ENCODE measurements around the gene BANF1. TPM values are rescaled to one million over a fixed set of nuclear protein-coding genes. Genes with fewer than 3 reads are reported as not detected.

BANF1 gene
- total and polyA plus RNA-seq, 9 of the 15 experiments (the other 6 are each of a cell fraction or from before 2014, with no cell fraction given) = 108 to 651 (median 263) TPM

DNA sequence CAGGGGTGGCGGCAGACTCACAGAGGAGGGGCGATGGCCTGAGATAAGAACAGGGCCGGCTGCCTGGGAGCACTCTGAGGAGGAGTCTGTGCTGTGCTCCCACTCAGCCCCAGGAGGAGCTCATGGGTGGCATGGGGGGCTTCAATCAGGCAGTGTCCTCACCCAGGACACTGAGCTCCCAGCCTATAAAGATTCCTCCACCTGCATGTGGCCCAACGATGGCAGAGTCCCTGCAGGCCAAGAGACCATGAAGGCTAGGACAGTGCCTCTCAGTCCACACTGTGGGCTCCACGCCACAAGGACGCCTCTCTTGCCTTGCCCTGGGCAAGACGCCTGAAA lies 11.4 kb downstream of the BANF1 start (continued):
- TF ChIP-seq PKNOX1 (IDR thresholded peaks at IDR 0.05) (peak; percentile 45), ZNF232 (CRISPR knock-in tag; IDR thresholded peaks at IDR 0.05) (0 out of 2 replicates have a peak, but pooled peaks have one; percentile 12)

DNA sequence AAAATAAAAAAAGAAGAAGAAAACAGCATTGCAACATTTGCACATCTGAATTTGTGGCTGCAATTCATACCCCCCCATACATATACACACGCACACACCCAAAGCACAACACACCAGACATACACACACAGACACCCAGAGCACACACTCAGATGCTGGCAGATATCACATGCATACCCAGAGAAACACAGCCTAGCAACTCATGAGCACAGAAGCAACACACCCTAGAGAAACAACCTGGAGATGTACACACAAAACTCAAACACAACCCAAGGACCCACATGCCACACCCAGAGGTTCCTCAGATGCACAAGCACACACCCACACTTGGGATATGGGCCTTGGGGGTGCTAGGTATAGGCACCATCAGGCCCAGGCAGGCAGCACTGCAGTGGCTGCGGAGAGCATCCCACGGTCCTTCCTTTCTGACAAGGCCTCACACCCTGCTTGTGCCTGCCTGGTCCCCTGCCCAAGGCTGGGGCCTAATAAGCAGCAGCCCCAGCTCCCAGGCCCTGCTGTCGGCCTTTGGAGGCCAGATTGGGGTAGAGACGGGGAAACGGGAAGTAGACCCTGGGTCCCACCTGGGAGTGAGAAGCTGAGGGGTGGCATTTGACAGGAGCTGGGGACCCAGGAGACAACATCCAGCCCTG lies 12.6 kb downstream of the BANF1 start:
- no peak overlapping the region for H3K4me3 ChIP-seq
- no peak overlapping the region for H3K27ac ChIP-seq (ENCODE audit: extremely low read depth, low read depth, low read length)
- H2AFZ ChIP-seq (ENCODE audit: low read depth, low read length) = no peak overlapping the region
- ChIA-PET CTCF (ENCODE audit: low intra/inter-chr PET ratio) (no interaction called here), POLR2A (interaction anchor here (1.6 kb wide), 1 partner anchor 9 kb away, joined by 4 read pairs; no protein-coding TSS in a partner anchor)
- H3K4me2 ChIP-seq (ENCODE audit: insufficient read depth, low read length) = no peak overlapping the region
- ATAC-seq (no peak), DNase-seq (ENCODE audit: extremely low read depth in 1 of 4, low spot score in 3 of 4) (no peak), FAIRE-seq (no peak)
- in situ Hi-C loops (cut with MboI) = no loop called here
- no peaks in the 10 kb centered on the region for H3K36me3 ChIP-seq (ENCODE audit: control insufficient read depth, insufficient read depth, low read length)
- intact Hi-C loops (cut with micrococcal nuclease) = no loop called here
- H3K9ac ChIP-seq (ENCODE audit: insufficient read depth in 1 of 2, low read depth in 2 of 2, low read length in 2 of 2) = peak overlapping the region in 1 of 2 experiments; percentile 50; a peak in 2 of 4 replicates
- TF ChIP-seq ELF4 (CRISPR knock-in tag; IDR thresholded peaks at IDR 0.05) (no peak), HINFP (tag; conservative IDR thresholded peaks at IDR 0.05; ENCODE audit: low read depth) (no peak), MLX (CRISPR knock-in tag; conservative IDR thresholded peaks at IDR 0.05) (no peak), ZBTB43 (CRISPR knock-in tag; IDR thresholded peaks at IDR 0.05) (no peak)
- TF ChIP-seq, protein P1, sequence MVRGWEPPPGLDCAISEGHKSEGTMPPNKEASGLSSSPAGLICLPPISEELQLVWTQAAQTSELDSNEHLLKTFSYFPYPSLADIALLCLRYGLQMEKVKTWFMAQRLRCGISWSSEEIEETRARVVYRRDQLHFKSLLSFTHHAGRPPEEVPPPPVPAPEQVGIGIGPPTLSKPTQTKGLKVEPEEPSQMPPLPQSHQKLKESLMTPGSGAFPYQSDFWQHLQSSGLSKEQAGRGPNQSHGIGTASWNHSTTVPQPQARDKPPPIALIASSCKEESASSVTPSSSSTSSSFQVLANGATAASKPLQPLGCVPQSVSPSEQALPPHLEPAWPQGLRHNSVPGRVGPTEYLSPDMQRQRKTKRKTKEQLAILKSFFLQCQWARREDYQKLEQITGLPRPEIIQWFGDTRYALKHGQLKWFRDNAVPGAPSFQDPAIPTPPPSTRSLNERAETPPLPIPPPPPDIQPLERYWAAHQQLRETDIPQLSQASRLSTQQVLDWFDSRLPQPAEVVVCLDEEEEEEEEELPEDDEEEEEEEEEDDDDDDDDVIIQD (CRISPR knock-in tag; IDR thresholded peaks at IDR 0.05) = no peak
- H4K20me1 ChIP-seq (replicated peaks; ENCODE audit: control insufficient read depth, insufficient read depth, low read length) = no peaks in the 10 kb centered on the region
- H3K27me3 ChIP-seq (ENCODE audit: control insufficient read depth in 2 of 2, insufficient read depth in 2 of 2, low read length in 2 of 2) = no peaks in the 10 kb centered on the region
- no peaks in the 10 kb centered on the region for H3K9me3 ChIP-seq (replicated peaks; ENCODE audit: control insufficient read depth, insufficient read depth, low read depth, low read length)
- 81% methylated on average over 6 of the region's 6 CpGs for WGBS (ENCODE audit: insufficient coverage, low coverage, missing lambda C conversion rate)
- BruUV-seq (replicated peaks) = no TSS peak
- peaks cover 29 to 63% of the 10 kb centered on the region in 2 experiments for H3K4me1 ChIP-seq (replicated peaks in 1 of 2; ENCODE audit: control insufficient read depth in 2 of 2, insufficient read depth in 2 of 2, low read length in 2 of 2)
- no peaks in the 10 kb centered on the region for H3K79me2 ChIP-seq (ENCODE audit: control insufficient read depth, insufficient read depth, low read length)
- H3K9me1 ChIP-seq (ENCODE audit: control insufficient read depth, insufficient read depth, low read length) = peaks cover 5% of the 10 kb centered on the region
